ENCODE measurements around the gene DEFB112. TPM values are rescaled to one million over a fixed set of nuclear protein-coding genes. Genes with fewer than 3 reads are reported as not detected.

The DEFB112 gene
- total RNA-seq, 1 experiment from 2014 or later, result not detected

DNA sequence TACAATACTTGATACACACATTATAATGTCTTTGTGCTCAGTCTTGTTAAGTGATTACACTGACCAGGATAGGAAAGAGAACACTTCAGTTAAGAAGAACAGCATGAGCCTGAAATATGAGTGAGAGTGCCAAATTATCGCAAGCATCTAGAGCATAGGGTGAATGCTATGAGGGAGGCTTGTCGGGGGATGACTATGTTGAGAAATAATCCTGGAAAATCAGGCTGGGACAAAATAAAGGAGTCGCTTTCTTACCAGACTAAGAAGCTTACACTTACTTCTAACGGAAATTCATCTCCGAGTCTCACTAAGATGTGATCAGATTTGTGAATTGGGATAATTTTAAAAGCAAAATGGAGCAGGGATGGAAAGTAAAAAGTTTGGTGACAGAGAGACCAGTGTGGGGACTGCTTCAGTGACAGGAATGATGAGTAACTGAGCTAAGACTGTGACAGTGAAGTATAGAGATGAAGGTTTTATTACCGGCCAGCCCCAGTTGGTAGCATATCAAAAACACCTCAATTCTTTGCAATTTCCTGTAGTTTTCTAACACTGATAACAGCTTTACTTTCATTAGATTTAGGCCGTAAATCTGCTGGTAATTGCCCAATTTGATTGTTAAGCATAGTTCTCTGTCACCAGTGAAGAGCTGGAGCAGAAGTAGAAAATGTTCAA lies 48.4 kb upstream of the DEFB112 start:
- in situ Hi-C loops (cut with HindIII; ENCODE audit: low pct_unique_long_range_greater_than_20kb, low sequenced_read_pairs) (no loop called here), intact Hi-C loops (cut with micrococcal nuclease; ENCODE audit: unreplicated experiment) (no loop called here)

DNA sequence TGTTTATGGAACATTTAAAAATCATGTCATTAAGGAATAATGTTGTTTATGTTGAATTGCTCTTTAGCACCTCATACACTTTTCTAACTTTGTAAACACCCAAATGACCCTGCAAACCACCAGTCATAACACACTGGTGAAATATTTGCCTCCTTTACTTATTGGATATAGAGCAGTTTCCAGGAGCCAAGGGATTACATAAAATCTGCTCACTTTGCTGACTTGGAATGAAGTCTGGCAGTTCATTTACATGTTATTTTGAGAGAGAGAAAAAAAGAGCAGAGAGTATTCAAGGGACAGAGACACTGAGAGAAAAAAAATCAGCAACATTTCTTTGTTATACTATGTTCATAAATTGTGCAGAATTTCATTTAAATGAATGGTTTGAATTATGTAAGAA lies 46.6 kb upstream of the DEFB112 start:
- in situ Hi-C loops (cut with HindIII; ENCODE audit: low pct_unique_long_range_greater_than_20kb, low sequenced_read_pairs), result no loop called here
- no peak for TF ChIP-seq TCF7L2 (IDR thresholded peaks at IDR 0.05; ENCODE audit: low read depth, low read length)
- TF ChIP-seq, protein P1, sequence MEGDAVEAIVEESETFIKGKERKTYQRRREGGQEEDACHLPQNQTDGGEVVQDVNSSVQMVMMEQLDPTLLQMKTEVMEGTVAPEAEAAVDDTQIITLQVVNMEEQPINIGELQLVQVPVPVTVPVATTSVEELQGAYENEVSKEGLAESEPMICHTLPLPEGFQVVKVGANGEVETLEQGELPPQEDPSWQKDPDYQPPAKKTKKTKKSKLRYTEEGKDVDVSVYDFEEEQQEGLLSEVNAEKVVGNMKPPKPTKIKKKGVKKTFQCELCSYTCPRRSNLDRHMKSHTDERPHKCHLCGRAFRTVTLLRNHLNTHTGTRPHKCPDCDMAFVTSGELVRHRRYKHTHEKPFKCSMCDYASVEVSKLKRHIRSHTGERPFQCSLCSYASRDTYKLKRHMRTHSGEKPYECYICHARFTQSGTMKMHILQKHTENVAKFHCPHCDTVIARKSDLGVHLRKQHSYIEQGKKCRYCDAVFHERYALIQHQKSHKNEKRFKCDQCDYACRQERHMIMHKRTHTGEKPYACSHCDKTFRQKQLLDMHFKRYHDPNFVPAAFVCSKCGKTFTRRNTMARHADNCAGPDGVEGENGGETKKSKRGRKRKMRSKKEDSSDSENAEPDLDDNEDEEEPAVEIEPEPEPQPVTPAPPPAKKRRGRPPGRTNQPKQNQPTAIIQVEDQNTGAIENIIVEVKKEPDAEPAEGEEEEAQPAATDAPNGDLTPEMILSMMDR (IDR thresholded peaks at IDR 0.05), result no peak
- TF ChIP-seq POLR2AphosphoS5 (IDR thresholded peaks at IDR 0.05; ENCODE audit: low read depth, low read length), result no peak
- ChIA-PET CTCF (no interaction called here), POLR2A (no interaction called here)
- no peak overlapping the region for H3K4me3 ChIP-seq (ENCODE audit: low read depth in 2 of 2, low read length in 2 of 2)
- intact Hi-C loops (cut with micrococcal nuclease; ENCODE audit: unreplicated experiment), result no loop called here
- H3K27ac ChIP-seq (ENCODE audit: low read length), result no peak overlapping the region
- no peaks in the 10 kb centered on the region for H3K9me3 ChIP-seq (ENCODE audit: control insufficient read depth, insufficient read depth, low read depth, low read length)
- no peaks in the 10 kb centered on the region for H3K36me3 ChIP-seq (ENCODE audit: control insufficient read depth, insufficient read depth, low read length)
- no TSS peak for BruUV-seq (replicated peaks)
- H3K27me3 ChIP-seq (ENCODE audit: control insufficient read depth, insufficient read depth, low read length), result no peaks in the 10 kb centered on the region
- ATAC-seq (no peak), DNase-seq (ENCODE audit: low read depth, low spot score) (no peak)
- H3K4me1 ChIP-seq (ENCODE audit: control insufficient read depth, insufficient read depth, low read length), result no peaks in the 10 kb centered on the region

More for the DNA sequence above, 48.4 kb upstream of the DEFB112 start:
- H3K9me3 ChIP-seq (ENCODE audit: control insufficient read depth, insufficient read depth, low read depth, low read length), result no peaks in the 10 kb centered on the region
- H3K4me3 ChIP-seq (ENCODE audit: low read depth in 2 of 2, low read length in 2 of 2), result no peak overlapping the region
- TF ChIP-seq POLR2AphosphoS5 (IDR thresholded peaks at IDR 0.05; ENCODE audit: low read depth, low read length) (no peak), SIN3A (IDR thresholded peaks at IDR 0.05; ENCODE audit: borderline replicate concordance, insufficient read depth, low read depth, low read length) (no peak), TCF7L2 (IDR thresholded peaks at IDR 0.05; ENCODE audit: low read depth, low read length) (no peak)
- TF ChIP-seq, protein P2, sequence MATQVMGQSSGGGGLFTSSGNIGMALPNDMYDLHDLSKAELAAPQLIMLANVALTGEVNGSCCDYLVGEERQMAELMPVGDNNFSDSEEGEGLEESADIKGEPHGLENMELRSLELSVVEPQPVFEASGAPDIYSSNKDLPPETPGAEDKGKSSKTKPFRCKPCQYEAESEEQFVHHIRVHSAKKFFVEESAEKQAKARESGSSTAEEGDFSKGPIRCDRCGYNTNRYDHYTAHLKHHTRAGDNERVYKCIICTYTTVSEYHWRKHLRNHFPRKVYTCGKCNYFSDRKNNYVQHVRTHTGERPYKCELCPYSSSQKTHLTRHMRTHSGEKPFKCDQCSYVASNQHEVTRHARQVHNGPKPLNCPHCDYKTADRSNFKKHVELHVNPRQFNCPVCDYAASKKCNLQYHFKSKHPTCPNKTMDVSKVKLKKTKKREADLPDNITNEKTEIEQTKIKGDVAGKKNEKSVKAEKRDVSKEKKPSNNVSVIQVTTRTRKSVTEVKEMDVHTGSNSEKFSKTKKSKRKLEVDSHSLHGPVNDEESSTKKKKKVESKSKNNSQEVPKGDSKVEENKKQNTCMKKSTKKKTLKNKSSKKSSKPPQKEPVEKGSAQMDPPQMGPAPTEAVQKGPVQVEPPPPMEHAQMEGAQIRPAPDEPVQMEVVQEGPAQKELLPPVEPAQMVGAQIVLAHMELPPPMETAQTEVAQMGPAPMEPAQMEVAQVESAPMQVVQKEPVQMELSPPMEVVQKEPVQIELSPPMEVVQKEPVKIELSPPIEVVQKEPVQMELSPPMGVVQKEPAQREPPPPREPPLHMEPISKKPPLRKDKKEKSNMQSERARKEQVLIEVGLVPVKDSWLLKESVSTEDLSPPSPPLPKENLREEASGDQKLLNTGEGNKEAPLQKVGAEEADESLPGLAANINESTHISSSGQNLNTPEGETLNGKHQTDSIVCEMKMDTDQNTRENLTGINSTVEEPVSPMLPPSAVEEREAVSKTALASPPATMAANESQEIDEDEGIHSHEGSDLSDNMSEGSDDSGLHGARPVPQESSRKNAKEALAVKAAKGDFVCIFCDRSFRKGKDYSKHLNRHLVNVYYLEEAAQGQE (IDR thresholded peaks at IDR 0.05; ENCODE audit: insufficient read depth in 1 of 2, low read depth in 2 of 2, low read length in 1 of 2), result no peak
- TF ChIP-seq, protein P1 (IDR thresholded peaks at IDR 0.05), result no peak
- no peaks in the 10 kb centered on the region for H3K27me3 ChIP-seq (ENCODE audit: control insufficient read depth, insufficient read depth, low read length)
- ChIA-PET CTCF (no interaction called here), POLR2A (no interaction called here)
- ATAC-seq, result no peak
- no peak for DNase-seq (ENCODE audit: low read depth, low spot score)
- no TSS peak for BruUV-seq (replicated peaks)
- no peak overlapping the region for H3K27ac ChIP-seq (ENCODE audit: low read length)
- H3K36me3 ChIP-seq (ENCODE audit: control insufficient read depth, insufficient read depth, low read length), result no peaks in the 10 kb centered on the region
- H3K4me1 ChIP-seq (ENCODE audit: control insufficient read depth, insufficient read depth, low read length), result no peaks in the 10 kb centered on the region
